GM19328 (cell line): ENCODE measurements around the gene ACSS1.

Experiments used
- ATAC-seq: cut with Tn5 transposase; IDR thresholded peaks from one replicate; pipeline ENCODE4 v1.9.1; 2021; ENCODE audit warnings: mild to moderate bottlenecking, moderate library complexity; ENCODE audit not compliant: unreplicated experiment

Gene ACSS1

DNA sequence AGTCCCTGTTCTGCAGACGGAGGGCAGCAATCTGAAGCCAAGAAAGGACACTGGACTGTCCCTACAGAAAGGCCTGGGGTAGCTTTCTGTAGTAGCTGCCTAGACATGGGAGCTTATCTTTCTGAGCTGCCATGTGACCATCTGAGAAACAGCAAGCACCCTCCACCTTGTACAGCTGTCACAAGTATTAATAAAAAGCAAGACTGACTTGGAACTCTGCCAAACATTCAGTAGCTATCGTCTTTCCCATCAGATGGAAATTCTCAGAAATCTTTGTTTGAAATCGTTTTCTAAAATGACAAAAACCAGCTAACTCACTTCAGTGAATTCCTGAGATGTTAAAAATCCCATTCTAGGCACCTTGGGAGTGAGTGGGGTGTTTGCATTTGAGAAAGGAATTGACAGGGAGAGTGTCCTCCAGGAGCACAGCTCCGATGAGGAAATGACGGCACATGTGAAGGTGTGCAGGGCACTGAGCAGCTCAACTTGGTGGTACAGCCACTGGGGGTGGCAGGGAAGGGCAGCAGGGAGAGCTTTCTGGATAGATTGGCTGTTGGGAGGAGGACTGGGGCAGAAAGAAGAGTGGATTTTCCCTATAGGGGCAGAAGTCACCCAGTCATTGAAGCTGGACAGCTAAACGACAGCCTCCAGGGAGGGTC, 24.5 kb downstream of the ACSS1 start:
- ATAC-seq: no peak

DNA sequence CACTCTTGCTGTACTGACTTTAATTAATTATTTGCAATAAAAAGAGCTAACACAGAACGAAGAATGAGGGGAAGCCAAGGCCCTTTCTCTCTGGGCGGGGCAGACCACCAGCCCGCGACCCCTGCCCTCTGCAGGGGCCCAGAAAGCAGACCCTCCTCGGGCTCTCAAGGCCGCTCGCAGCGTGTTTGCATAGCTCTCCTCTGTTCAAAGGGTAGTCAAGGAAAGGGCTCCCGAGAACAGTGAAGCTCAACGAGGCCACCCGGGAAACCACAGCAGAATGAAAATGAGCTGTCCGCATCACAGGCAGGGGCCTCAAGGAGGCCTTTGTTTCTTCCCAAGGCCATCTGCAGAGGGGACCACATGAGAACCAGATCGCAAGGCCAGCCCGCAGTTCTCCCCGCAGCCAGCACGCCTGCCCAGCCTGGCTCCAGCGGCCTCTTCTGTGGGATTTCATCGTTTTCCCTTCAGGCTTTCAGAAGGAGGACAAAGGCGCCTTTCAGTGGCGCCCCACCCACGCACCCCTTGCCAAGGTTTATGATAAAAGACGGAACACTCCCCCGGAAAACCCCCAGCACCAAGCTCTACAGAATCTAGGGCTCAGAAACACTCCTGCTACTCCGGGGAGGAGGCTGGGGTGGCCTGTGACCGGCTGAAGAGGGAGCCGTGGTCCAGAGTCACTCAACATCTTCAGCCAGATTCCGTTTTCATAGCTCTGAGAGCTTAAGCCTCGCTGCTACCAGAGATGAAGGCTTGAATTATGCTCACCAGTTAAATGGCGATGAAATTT, 25.3 kb downstream of the ACSS1 start:
- ATAC-seq: no peak

DNA sequence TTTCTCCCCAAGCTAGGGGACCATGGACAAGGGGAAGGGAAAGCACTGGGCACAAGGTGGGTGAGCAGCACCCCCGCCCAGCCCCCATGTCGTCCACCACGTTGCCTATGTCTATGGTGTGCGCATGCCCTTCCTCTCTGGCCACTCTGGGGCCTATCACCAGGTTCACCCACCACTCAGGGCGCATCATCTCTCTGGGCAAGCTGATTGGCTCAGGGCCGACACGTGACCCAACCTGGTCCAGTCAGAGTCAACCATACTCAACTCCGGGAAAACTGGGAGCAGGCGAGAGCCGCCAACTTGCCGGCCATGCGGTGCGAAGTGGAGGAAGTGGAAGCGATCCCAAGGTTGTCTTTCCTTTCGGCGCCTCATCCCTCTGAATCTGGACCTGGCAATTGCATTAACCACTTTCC, 25.9 kb downstream of the ACSS1 start:
- no peak for ATAC-seq

DNA sequence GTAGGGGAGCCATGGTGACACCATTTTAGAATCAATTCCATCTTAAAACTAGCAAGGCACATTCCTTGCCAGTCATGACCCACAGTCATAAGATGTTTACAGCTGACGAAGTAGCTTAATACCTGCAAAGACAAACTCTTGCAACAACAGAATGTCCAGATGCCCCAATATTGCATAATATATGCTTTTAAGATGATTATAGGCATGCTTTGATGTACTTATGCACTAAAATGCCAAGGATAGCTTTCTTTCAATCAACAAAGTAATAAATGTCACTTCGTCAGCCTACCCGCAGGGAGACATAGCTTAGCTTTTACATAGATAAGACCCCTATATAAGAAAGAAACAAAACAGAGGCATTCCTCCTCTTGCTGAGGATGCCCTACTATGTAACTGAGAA, 26.7 kb downstream of the ACSS1 start:
- ATAC-seq: no peak

DNA sequence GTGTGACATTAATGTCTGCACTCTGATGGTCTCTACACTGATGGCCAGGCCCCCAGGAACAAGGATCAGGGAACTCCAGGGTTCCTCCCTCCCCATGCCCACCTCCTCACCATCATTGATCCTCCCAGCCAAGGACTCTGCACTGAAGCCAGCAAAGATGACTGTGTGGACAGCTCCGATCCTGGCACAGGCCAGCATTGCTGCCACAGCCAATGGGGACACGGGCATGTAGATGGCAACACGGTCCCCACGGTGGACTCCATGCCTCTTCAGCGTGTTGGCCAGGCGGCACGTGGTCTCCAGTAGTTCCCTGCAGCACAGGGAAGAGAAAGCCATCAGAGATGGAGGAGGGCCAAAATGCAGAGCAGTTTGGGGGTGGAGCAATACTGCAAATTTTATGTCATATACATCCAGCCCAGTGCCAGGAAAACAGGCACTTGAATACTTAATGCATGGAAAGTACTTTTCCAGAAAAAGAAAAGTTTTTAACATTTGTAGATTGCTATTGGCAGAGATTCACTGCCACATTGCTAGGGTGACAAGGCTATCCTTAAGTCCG, 27.2 kb downstream of the ACSS1 start:
- no peak for ATAC-seq

DNA sequence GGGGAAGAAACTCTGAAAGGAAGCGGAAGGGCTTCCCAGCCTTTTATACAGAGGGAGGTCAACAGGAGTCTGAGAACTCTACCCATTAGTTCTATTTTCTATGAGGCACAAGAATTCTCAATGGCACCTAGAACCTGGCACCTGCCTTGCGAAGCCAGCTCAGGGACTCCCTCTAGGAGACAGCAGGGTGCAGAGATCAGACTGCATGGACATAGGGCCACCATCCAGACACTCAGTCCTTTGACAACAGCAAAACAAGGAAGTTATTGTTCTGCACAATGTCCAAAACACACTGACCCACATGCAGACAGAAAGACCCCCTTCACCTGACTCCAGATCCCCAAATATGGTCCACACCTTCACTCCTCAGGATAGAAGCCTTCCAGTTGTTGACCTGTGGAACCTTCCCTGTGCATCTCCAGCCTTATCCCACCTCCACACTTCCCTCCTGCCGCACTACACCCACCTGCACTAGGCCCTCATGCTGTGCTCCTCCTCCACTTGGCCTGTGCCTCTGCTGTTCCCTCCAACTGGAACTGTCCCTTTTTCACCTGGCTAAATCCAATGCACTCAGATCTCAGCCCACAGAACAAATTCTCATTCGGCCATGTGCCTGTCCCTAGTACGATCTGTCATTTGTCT, 27.8 kb downstream of the ACSS1 start:
- ATAC-seq: no peak

DNA sequence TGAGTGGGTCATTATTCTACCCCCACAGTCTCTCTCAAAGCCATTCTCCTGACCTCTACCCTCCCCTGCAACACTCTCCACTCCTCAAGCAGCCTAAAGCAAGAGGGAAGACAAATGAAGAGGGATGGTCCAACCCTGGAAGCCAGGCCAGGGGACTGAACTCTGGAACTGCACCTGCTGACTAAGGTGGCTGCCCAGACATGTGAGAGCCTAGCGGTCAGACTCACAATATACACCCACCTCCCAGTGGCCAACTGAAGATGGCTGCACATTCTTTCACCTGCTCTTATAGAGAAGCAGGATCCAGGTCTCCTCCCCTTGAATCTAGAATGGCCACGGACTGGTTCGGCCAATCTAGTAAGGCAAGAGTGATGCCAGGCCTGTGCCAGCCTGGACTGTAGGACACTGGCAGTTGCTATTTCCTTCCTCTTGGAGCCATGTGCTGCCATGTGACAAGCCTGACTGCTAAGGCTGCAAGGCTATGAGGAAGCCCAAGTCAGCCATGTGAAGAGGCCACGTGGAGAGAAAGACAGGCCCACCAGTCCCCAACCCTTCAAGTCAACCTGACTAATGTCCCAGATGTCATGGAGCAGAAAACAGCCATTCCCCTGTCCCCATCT, 31.8 kb downstream of the ACSS1 start:
- no peak for ATAC-seq

DNA sequence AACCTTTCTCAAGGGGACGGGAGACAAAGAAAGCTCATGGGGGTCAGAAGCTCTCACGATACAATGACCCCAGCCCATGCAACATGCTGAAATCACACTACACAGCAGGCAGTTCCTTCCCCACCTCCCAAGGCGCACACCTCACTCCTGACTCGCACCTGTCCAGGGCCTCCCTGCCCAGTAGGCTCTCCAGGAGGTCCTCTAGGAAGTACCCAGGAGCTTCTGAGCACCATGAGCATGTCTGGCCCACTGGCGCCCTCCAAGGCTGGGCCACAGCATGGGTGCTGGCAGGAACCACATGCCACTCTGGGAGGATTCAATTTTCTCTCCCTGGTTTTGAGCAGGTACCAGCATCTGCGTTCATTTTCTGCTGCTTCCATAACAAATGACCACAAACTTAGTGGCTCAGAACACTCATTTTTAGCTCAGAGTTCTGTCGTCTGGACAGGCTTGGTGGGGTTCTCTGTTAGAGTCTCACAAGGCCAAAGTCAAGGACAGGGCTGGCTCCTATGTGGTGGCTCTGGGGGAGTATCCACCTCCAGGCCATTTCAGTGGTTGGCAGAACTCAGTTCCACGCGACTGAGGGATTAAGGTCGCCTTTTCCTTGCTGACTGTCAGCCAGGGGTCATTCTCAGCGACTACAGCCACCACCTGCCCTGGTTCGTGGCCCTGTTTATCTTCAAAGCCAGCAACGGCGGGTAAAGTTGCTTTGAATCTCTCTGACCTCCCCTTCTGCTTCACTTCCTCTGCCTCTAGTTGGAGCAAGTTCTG, 32.7 kb downstream of the ACSS1 start:
- no peak for ATAC-seq

DNA sequence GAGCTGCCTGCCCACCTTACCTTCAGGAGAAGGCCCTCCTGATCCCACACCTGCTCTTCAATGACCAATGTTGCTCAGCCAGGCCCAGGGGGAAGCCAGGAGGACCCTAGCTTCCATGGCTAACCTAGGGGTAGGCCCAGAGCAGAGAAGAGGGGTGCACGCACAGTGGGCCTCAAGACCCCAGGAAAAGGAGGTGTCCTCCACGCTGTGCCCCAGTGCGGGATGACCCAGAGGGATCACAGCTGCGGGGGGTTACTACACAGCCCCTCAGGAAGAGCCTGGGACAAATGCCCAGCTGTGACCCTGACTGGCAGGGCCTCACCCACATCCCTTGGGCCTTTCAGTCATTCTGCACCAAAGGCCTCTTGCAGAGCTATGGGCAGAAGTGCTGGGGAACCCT, 33.8 kb downstream of the ACSS1 start:
- ATAC-seq: no peak

DNA sequence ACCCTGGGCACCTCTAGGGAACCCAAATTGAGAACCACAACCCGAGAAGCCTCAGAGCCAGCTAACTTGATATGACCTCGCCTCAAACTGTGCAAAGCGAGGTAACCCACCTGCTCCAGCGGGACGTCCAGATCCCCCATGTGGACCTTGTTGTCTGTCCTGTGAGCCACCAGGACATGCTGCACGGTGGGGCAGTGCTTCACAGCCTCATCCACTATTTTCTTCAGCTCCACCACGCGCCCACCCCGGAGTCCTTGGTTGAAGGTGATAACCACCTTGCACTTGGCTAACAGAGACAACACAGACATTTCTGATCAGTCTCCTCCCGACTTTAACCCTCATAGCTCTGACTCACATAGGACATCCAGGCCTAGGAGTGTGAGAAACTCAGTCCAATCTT, 34.6 kb downstream of the ACSS1 start:
- no peak for ATAC-seq

DNA sequence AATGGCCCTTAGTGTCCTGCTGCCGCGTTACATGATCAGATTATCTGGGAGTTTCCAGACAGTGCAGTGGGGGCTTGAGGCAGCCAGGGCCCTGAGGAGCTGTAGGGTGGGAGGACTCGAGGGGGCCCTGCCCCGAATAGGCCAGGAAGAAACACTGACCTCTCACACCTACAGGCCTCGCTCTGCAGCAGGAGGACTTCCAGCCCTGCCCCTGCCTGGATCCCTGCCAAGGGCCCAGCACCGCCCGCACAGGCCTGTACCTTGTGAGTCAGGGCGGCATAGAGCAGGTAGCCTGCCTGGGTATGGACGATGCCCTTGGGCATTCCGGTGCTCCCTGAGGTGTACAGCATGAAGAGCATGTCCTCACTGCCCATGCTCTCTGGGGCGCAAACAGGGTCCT, 35.3 kb downstream of the ACSS1 start:
- ATAC-seq: no peak

DNA sequence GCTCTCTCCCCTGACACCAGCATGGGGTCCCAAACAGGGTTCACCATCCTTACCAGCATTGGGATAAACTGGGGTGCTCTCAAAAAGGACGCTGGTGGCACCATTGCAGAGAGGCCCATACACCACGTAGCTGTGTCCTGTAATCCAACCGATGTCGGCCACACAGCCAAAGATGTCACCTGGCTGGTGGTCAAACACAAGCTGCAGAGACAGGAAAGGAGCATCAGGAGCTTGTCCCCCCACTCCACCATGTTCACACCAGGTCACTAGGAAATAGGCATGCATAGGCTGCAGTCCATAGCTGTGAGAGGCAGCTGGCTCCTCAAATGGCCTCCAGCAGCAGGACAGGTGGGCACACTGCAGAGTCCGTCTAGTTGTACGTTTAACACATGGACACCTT, 36.6 kb downstream of the ACSS1 start:
- ATAC-seq: no peak

DNA sequence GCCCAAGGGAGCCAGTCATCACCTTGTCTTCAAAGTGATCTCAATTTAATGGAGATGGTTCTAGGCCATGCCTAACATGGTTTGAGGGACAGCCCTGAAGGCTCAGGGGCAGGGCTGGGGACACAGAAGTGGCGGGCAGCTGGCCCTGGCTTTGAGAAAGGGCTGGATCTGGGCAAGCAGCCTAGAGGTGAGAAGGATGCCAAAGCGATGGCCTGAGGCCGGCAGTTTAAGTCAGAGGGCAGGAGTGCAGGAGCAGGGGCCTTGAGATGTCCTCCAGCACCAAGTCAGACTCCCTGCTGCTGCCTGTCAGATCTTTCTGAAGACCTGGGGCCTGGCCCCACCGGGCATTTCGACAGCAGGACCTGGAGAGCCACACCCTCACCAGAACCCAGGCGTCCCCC, 37.0 kb downstream of the ACSS1 start:
- ATAC-seq: no peak

DNA sequence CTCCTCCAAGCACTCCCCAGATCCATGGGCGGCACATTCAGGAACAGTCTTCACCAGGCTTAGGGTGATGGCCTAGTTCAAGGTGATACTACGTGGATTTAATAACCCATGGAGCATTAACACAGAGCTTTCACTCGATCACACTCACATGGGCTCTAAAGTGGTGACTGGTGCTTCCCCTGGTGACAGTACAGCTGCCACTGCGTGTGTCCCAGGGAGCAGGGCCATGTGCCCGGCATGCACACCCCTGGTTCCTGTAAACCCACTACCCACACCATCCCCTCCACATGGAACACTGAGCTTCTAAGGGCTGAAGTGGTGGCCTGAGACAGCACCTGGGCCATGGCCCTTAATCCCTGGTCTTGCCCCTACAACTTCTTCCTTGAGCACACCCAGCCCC, 37.6 kb downstream of the ACSS1 start:
- no peak for ATAC-seq

DNA sequence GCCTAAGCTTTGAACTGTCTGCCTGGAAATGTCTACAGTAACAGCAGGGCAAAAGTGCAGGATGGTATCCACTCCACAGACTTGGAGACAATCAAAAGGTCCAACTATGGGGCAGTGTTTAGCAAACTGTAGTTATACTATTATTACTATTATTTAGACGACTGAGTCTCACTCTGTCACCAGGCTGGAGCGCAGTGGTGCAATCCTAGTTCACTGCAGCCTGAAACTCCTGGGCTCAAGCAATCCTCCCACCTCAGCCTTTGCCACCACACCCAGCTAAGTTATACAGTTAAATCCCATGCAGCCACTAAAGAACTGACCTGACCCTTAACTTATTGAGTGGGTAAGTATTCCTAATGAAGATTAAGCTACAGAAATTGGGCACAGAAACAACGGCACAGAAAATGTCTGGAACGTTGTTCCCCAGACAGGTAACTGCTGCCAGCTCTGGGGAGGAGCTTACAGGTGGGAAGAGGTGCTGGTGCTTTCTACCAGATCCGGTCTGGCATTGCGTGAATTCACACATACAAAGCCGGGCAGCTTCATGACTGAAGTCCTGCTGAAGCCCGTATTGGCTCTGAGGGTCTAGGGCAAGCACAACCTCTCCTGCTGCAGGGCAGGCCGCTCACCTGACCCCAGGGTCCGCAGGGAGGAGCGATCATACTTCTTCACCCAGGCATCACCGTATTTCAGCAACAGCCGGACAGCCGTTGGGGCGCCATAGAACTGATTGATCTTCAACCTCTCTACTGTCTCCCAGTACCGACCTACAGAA, 38.4 kb downstream of the ACSS1 start:
- no peak for ATAC-seq

DNA sequence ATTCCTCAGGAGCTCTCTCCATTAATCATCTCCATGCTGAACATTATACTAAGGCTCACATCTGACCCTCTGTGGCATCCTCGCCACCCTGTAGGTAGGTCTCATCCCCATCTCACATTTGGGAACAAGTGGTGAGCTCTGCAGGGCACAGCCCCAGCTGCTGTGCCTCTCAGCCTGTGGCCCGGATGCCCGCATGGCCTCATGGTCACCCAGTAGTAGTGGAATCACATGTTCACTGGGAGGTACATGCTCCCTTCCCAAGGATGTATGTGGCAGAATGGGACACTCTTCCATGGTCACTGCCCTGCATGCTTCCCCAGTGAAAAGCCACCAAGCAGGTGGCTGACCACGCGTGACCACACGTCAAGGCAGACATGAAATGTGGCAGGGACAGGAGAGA, 39.1 kb downstream of the ACSS1 start:
- no peak for ATAC-seq

DNA sequence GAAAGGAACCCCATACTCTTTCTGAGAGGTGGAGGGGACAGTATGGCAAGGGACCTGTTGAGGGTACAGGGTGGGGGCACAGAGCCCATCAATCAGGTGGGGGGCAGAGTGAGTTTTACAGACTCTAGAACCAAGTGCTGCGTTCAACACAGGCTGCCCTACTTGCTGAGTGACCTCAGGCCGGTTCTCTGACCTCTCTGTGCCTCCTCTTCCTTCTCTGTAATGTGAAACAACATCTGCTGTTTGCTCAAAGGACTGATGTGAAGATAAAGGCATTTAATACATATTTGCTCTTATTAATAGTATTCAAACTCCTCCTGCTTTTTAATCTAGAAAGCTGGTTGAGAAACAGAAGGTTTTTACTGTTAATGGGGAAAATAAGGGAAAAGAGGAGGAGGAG, 39.5 kb downstream of the ACSS1 start:
- ATAC-seq: no peak

DNA sequence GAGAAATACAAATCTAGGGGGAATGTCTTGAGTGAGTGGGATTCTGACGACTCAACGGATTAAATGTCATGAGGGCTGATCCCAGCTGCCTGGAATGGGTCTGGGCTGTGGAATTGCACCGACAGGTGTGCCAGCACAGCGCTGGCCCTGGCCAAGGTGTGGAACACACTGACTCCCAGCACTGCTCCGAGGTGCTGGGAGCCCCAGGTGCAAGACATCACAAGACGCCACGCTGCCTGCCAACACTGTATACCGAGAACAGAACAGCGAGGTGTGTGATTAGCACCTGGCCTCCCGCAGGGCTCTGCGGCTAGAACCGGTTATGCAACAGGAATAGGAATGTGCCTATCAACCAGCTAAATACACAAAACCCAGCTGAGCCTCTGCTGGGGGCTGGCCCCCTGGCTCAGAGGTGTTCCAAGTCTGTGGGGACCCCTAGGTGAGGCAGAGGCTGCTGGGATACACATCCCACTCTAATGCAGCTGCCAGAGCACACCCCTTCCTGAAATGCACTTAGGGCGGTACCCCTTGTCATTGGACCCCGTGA, 40.6 kb downstream of the ACSS1 start:
- ATAC-seq: no peak

DNA sequence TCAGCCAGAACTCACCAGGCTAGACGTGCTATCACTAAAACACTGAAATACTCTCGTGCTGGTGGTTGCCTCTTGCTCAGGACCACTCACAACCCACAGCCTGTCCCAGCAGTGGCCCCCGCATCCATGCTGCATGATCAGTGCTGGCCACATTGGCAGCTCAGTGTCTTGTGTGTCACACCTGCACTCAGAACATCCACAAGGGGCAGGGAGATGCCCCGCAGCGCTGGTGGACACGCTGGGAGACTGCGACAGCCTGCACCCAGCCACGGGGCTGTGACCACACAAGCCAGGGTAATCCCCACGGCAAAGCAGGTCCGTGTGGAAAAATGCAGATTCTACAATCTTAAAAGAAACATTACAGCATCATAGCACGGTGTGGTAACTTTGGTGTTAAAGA, 41.5 kb downstream of the ACSS1 start:
- ATAC-seq: no peak

DNA sequence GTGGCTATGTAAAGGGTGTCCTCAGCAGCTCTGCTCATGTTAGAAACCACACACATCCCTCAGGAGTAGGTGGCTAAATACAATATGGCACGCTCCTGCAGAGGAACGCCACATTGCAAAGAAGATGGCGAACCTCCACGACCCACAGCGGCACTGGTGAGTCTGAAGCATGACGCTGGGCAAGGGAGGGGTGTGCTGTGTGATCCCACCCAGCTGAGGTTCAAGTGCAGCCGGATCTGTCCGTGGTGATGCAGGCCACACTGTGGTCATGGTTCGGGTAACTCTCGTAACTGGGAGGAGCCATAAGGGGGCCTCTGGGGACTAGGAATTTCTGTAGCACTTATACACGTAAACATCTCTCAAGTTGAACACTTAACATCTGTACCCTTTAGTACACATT, 42.0 kb downstream of the ACSS1 start:
- ATAC-seq: no peak
